Glutamatergic neuron (in vitro differentiated cells): ENCODE data around the gene RAPGEF1. TPM values are rescaled to one million over a fixed set of nuclear protein-coding genes. Genes with fewer than 3 reads are reported as not detected.

Experiments
- DNase-seq: peaks from one replicate; pipeline ENCODE4 v3.0.0; 2022
- H3K27ac Mint-ChIP-seq: one replicate; pipeline ENCODE4 v1.8.0; 2020; ENCODE audit warnings: mild to moderate bottlenecking, mixed read lengths, inconsistent platforms; ENCODE audit not compliant: unreplicated experiment
- H3K27me3 Mint-ChIP-seq: one replicate; pipeline ENCODE4 v1.8.0; 2020; ENCODE audit warnings: mild to moderate bottlenecking, moderate library complexity, mixed read lengths, inconsistent platforms; ENCODE audit not compliant: unreplicated experiment
- H3K36me3 Mint-ChIP-seq: one replicate; pipeline ENCODE4 v1.8.0; 2020; ENCODE audit warnings: mild to moderate bottlenecking, mixed read lengths, inconsistent platforms; ENCODE audit not compliant: unreplicated experiment
- H3K4me1 Mint-ChIP-seq: one replicate; pipeline ENCODE4 v1.8.0; 2020; ENCODE audit warnings: mild to moderate bottlenecking, low read depth, mixed read lengths, inconsistent platforms; ENCODE audit not compliant: unreplicated experiment
- H3K4me3 Mint-ChIP-seq: one replicate; pipeline ENCODE4 v1.8.0; 2020; ENCODE audit warnings: mild to moderate bottlenecking, mixed read lengths, inconsistent platforms; ENCODE audit not compliant: unreplicated experiment
- H3K9me3 Mint-ChIP-seq: one replicate; pipeline ENCODE4 v1.8.0; 2020; ENCODE audit warnings: mild to moderate bottlenecking, moderate library complexity, mixed read lengths, inconsistent platforms; ENCODE audit not compliant: unreplicated experiment
- total RNA-seq: library from RNA; stranded (reverse); fragmentation: NEBNext Ultra II Directional; extraction: Animal tissue kit (Norgen Biotek cat#: 25700); gene quantifications from one replicate; pipeline ENCODE4 v1.2.1, GENCODE V29; 2021; ENCODE audit not compliant: unreplicated experiment
- TF ChIP-seq, protein P1 (sequence below): fragments of 200-600 bp; sonication (generic); IDR thresholded peaks from one replicate; pipeline ENCODE4 v1.5.0; 2021; ENCODE audit not compliant: partially characterized antibody, unreplicated experiment

RAPGEF1 gene
- total RNA-seq, 1 donor from 2014 or later = 319 TPM

GRCh38 chr9:131772940-131773339 lies 33.1 kb upstream of the RAPGEF1 start:
- TF ChIP-seq, protein P1, sequence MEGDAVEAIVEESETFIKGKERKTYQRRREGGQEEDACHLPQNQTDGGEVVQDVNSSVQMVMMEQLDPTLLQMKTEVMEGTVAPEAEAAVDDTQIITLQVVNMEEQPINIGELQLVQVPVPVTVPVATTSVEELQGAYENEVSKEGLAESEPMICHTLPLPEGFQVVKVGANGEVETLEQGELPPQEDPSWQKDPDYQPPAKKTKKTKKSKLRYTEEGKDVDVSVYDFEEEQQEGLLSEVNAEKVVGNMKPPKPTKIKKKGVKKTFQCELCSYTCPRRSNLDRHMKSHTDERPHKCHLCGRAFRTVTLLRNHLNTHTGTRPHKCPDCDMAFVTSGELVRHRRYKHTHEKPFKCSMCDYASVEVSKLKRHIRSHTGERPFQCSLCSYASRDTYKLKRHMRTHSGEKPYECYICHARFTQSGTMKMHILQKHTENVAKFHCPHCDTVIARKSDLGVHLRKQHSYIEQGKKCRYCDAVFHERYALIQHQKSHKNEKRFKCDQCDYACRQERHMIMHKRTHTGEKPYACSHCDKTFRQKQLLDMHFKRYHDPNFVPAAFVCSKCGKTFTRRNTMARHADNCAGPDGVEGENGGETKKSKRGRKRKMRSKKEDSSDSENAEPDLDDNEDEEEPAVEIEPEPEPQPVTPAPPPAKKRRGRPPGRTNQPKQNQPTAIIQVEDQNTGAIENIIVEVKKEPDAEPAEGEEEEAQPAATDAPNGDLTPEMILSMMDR = no peak
- DNase-seq = no peak
- Mint-ChIP-seq H3K27ac (no peak overlapping the region), H3K9me3 (peaks cover 8% of the 10 kb centered on the region), H3K4me3 (no peak overlapping the region), H3K27me3 (no peaks in the 10 kb centered on the region), H3K4me1 (peaks cover 12% of the 10 kb centered on the region), H3K36me3 (no peaks in the 10 kb centered on the region)

- H3K9me3 Mint-ChIP-seq = peaks cover 8% of the 10 kb centered on the region
- H3K4me1 Mint-ChIP-seq = peaks cover 12% of the 10 kb centered on the region
- no peak overlapping the region for H3K27ac Mint-ChIP-seq
- H3K4me3 Mint-ChIP-seq = no peak overlapping the region
- H3K27me3 Mint-ChIP-seq = no peaks in the 10 kb centered on the region
- H3K36me3 Mint-ChIP-seq = no peaks in the 10 kb centered on the region
- DNase-seq = no peak
- TF ChIP-seq, protein P1 = no peak
Measured at GRCh38 chr9:131771646-131772045, 31.8 kb upstream of the RAPGEF1 start.

DNA sequence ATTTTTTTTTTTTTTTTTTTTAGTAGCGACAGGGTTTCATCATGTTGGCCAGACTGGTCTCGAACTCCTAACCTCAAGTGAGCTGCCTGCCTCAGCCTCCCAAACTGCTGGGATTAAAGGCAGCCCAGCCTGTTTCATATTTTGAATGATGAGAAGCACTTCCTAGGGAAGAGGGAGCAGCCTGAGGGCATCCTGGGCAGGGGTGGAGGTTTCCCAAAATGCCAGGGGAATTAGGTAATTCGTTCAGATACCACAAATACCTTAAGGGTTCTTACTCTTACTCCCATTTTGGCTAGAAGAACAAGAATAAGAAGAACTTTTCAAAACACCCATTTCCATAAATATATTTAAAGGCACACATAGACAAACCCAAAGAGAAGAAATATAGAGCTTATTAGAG lies 29.5 kb upstream of the RAPGEF1 start:
- H3K9me3 Mint-ChIP-seq = peaks cover 8% of the 10 kb centered on the region
- no peak overlapping the region for H3K4me3 Mint-ChIP-seq
- H3K27ac Mint-ChIP-seq = no peak overlapping the region
- no peaks in the 10 kb centered on the region for H3K36me3 Mint-ChIP-seq
- TF ChIP-seq, protein P1 = no peak
- peaks cover 20% of the 10 kb centered on the region for H3K4me1 Mint-ChIP-seq
- H3K27me3 Mint-ChIP-seq = peaks cover 2% of the 10 kb centered on the region
- no peak for DNase-seq

GRCh38 chr9:131764568-131764967 lies 24.7 kb upstream of the RAPGEF1 start:
- peaks cover 1% of the 10 kb centered on the region for H3K9me3 Mint-ChIP-seq
- no peaks in the 10 kb centered on the region for H3K36me3 Mint-ChIP-seq
- peaks cover 2% of the 10 kb centered on the region for H3K27me3 Mint-ChIP-seq
- DNase-seq = no peak
- H3K4me1 Mint-ChIP-seq = peaks cover 13% of the 10 kb centered on the region
- TF ChIP-seq, protein P1 = no peak
- H3K27ac Mint-ChIP-seq = no peak overlapping the region
- H3K4me3 Mint-ChIP-seq = no peak overlapping the region

DNA sequence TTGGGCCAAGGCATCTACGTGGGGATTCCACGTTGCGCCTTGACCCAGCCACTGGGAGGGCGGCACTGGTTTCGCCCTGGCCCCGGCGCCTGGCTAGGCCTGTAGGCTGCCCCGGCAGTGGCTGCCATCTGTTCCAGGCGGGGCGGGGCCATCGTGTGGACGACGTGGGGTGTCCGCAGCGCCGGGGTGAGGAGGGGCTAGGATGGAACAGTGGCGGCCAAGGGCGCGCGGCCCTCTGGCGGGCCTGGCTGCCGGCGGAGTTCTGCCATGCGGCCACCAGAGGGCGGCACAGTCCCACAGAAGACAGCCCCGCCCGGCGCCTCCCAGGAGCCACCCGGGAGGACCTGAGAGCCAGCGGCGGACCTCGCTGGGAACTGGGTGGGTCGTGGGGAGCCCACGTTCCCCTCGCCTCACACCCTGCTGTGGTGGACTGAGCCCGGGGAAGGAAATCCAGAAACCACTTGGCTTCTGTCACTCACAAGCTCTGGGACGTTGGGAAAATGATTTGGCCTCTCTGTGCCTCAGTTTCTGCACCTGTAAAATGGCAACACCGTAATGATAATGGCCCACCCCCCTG lies 22.6 kb upstream of the RAPGEF1 start:
- peaks cover 2% of the 10 kb centered on the region for H3K27me3 Mint-ChIP-seq
- H3K9me3 Mint-ChIP-seq = peaks cover 1% of the 10 kb centered on the region
- peak overlapping the region; percentile 82 for H3K27ac Mint-ChIP-seq
- peak; percentile 92 for DNase-seq
- TF ChIP-seq, protein P1 = peak; percentile 98
- H3K4me1 Mint-ChIP-seq = peaks cover 20% of the 10 kb centered on the region
- no peak overlapping the region for H3K4me3 Mint-ChIP-seq
- no peaks in the 10 kb centered on the region for H3K36me3 Mint-ChIP-seq
